ENCODE measurements around the gene TARS1. TPM values are rescaled to one million over a fixed set of nuclear protein-coding genes. Genes with fewer than 3 reads are reported as not detected.

TARS1 gene
- total RNA-seq, 1 experiment from 2014 or later = 417 TPM

- TF ChIP-seq CTCF (conservative IDR thresholded peaks at IDR 0.05) = no peak
- Histone ChIP-seq H3K18ac (ENCODE audit: insufficient read length, low read depth, low read length) (no peak overlapping the region), H4K91ac (ENCODE audit: insufficient read length, low read depth, low read length) (no peak overlapping the region), H4K8ac (replicated peaks; ENCODE audit: insufficient read length, low read depth, low read length) (no peak overlapping the region), H3T11ph (ENCODE audit: low read length) (no peak overlapping the region), H3K23ac (ENCODE audit: insufficient read length, low read depth, low read length) (no peak overlapping the region), H4K5ac (ENCODE audit: insufficient read length, low read depth, low read length) (no peak overlapping the region), H2BK20ac (ENCODE audit: low read depth, low read length, poor library complexity, severe bottlenecking) (no peak overlapping the region), H3K27ac (ENCODE audit: insufficient read length, low read depth, low read length) (no peak overlapping the region), H2BK120ac (ENCODE audit: low read depth, low read length, poor library complexity, severe bottlenecking) (no peak overlapping the region), H2AFZ (ENCODE audit: low read length) (no peak overlapping the region), H3K9ac (ENCODE audit: extremely low read depth, insufficient read length, low read length) (no peak overlapping the region), H2AK5ac (ENCODE audit: insufficient read length, low read length) (no peak overlapping the region), H3K14ac (ENCODE audit: insufficient read depth, low read length) (no peak overlapping the region), H3K9me3 (ENCODE audit: control insufficient read depth, low read depth, low read length) (no peaks in the 10 kb centered on the region), H2BK15ac (ENCODE audit: low read depth, low read length) (no peak overlapping the region), H3K23me2 (ENCODE audit: insufficient read length, low read depth, low read length, poor library complexity, severe bottlenecking) (no peaks in the 10 kb centered on the region), H3K4ac (ENCODE audit: low read depth, low read length) (no peak overlapping the region), H2BK5ac (ENCODE audit: insufficient read length, low read length) (no peak overlapping the region), H3K79me2 (ENCODE audit: insufficient read depth, low read length) (no peaks in the 10 kb centered on the region), H3K4me1 (ENCODE audit: insufficient read depth, low read length) (no peaks in the 10 kb centered on the region), H2BK12ac (ENCODE audit: insufficient read length, low read depth, low read length) (no peak overlapping the region), H3K27me3 (ENCODE audit: insufficient read depth, low read length) (no peaks in the 10 kb centered on the region), H3K56ac (ENCODE audit: insufficient read length, low read depth, low read length) (no peak overlapping the region), H4K20me1 (ENCODE audit: control insufficient read depth, insufficient read depth, insufficient read length) (no peaks in the 10 kb centered on the region), H3K4me2 (ENCODE audit: insufficient read depth, insufficient read length, low read length) (no peak overlapping the region), H3K79me1 (ENCODE audit: insufficient read depth, low read depth, low read length, poor library complexity, severe bottlenecking) (no peaks in the 10 kb centered on the region)
- Mint-ChIP-seq H3K4me3 (no peak overlapping the region), H3K27ac (0 out of 7 replicates have a peak overlapping the region, but pooled peaks of 1 of the 3 experiments have one; percentile 13), H3K9me3 (peaks cover 0 to 2% of the 10 kb centered on the region in 2 experiments; a peak in 1 of 5 replicates), H3K4me1 (peaks cover 0 to 5% of the 10 kb centered on the region in 2 experiments; a peak in 1 of 4 replicates), H3K27me3 (ENCODE audit: low read depth) (no peaks in the 10 kb centered on the region), H3K36me3 (ENCODE audit: insufficient read depth in 1 of 3, low read depth in 3 of 3) (no peaks in the 10 kb centered on the region)
- DNase-seq = no peak
- WGBS (ENCODE audit: extremely low coverage, insufficient read length, low lambda C conversion rate) = no CpG with 5 or more reads among the region's 3 CpGs
These were observed 63.8 kb downstream of the TARS1 start for GRCh38 chr5:33504570-33504969.
